C4-2B (cell line): Measurements from ENCODE around the gene MAPK8IP1.

ENCODE experiments used
- CTCF ChIP-seq: fragments of 450-650 bp; conservative IDR thresholded peaks from 2 replicates; pipeline ENCODE4 v1.5.1; 2017; ENCODE audit warnings: mild to moderate bottlenecking
- ZFX ChIP-seq: fragments of 450-650 bp; IDR thresholded peaks from 2 replicates; pipeline ENCODE4 v1.6.1; 2017

GRCh38 chr11:45860348-45860747 lies 25.1 kb upstream of the MAPK8IP1 start:
- TF ChIP-seq CTCF (no peak), ZFX (no peak)
